Cardiac muscle cell (in vitro differentiated cells and primary cell): ENCODE measurements around the gene THAP5. TPM values are rescaled to one million over a fixed set of nuclear protein-coding genes. Genes with fewer than 3 reads are reported as not detected.
"Not testable (repeated sequence)": the region's sequence is repeated elsewhere in the genome, so short reads cannot be mapped to it uniquely, and the experiment has no call there.

Source experiments
- DNase-seq, 2 donors: peaks; one replicate each; pipeline versions ENCODE4 v3.0.0 to v3.0.0-alpha.2; 2010 to 2017; ENCODE audit warnings: low read depth in 1 of 2, low spot score in 1 of 2
- H3K27ac ChIP-seq: fragments of 200-600 bp; sonication (generic); 2 replicates; pipeline ENCODE4 v1.5.1; 2016
- H3K27me3 ChIP-seq: fragments of 200-600 bp; sonication (generic); 2 replicates; pipeline ENCODE4 v1.6.0; 2016; ENCODE audit warnings: control low read depth
- H3K36me3 ChIP-seq: fragments of 200-600 bp; sonication (generic); 2 replicates; pipeline ENCODE4 v1.5.1; 2016; ENCODE audit warnings: control low read depth
- H3K4me1 ChIP-seq: fragments of 200-600 bp; sonication (generic); 2 replicates; pipeline ENCODE4 v1.8.1; 2017; ENCODE audit warnings: low read depth, mild to moderate bottlenecking, mixed run types
- H3K4me3 ChIP-seq: fragments of 200-600 bp; sonication (generic); 2 replicates; pipeline ENCODE4 v1.5.1; 2016; ENCODE audit warnings: mild to moderate bottlenecking
- H3K9me3 ChIP-seq: fragments of 200-600 bp; sonication (generic); 2 replicates; pipeline ENCODE4 v1.5.1; 2017; ENCODE audit warnings: low read depth, mild to moderate bottlenecking, control low read depth
- CTCF ChIP-seq: IDR thresholded peaks from 2 replicates; pipeline ENCODE4 v1.5.1; 2012; ENCODE audit warnings: low read depth, mild to moderate bottlenecking, low read length
- polyA plus RNA-seq: library from polyadenylated mRNA; unstranded; fragments of >200 nt; fragmentation: Nextera tagmentation; extraction: Ambion mirVana; gene quantifications from 2 replicates; pipeline ENCODE4 v1.2.1, GENCODE V29; 2016
- total RNA-seq: library from RNA; depleted of rRNA; stranded (reverse); fragments of >200 nt; gene quantifications from 2 replicates; pipeline ENCODE4 v1.2.3, GENCODE V29; 2016

THAP5 gene
- total and polyA plus RNA-seq, 2 experiments from 2014 or later, result 20.2 to 24.1 TPM

- no peak for DNase-seq
- H3K27me3 ChIP-seq, result no peaks in the 10 kb centered on the region
- no peak overlapping the region for H3K4me3 ChIP-seq
- H3K9me3 ChIP-seq, result peaks cover 5% of the 10 kb centered on the region
- no peaks in the 10 kb centered on the region for H3K4me1 ChIP-seq
- peaks cover 5% of the 10 kb centered on the region for H3K36me3 ChIP-seq
- no peak for TF ChIP-seq CTCF
- no peak overlapping the region for H3K27ac ChIP-seq
These were observed 8.4 kb downstream of the THAP5 start for GRCh38 chr7:108561047-108561619.

GRCh38 chr7:108559253-108559652 is 10.3 kb downstream of the THAP5 start:
- DNase-seq, result no peak
- Histone ChIP-seq H3K36me3 (peaks cover 1% of the 10 kb centered on the region), H3K27me3 (no peaks in the 10 kb centered on the region), H3K27ac (no peak overlapping the region), H3K4me1 (no peaks in the 10 kb centered on the region), H3K4me3 (no peak overlapping the region), H3K9me3 (peaks cover 5% of the 10 kb centered on the region)
- TF ChIP-seq CTCF, result no peak

- H3K36me3 ChIP-seq, result no peaks in the 10 kb centered on the region
- TF ChIP-seq CTCF, result no peak
- H3K9me3 ChIP-seq, result peaks cover 5% of the 10 kb centered on the region
- no peak overlapping the region for H3K27ac ChIP-seq
- no peak for DNase-seq
- no peak overlapping the region for H3K4me3 ChIP-seq
- H3K4me1 ChIP-seq, result no peaks in the 10 kb centered on the region
- H3K27me3 ChIP-seq, result no peaks in the 10 kb centered on the region
These were observed 11.9 kb downstream of the THAP5 start for GRCh38 chr7:108557617-108558016.

- H3K9me3 ChIP-seq, result peaks cover 5% of the 10 kb centered on the region
- no peaks in the 10 kb centered on the region for H3K4me1 ChIP-seq
- H3K4me3 ChIP-seq, result no peak overlapping the region
- no peak overlapping the region for H3K27ac ChIP-seq
- no peaks in the 10 kb centered on the region for H3K36me3 ChIP-seq
- no peaks in the 10 kb centered on the region for H3K27me3 ChIP-seq
- no peak for DNase-seq
- no peak for TF ChIP-seq CTCF
These were observed 12.3 kb downstream of the THAP5 start for GRCh38 chr7:108557191-108557590.

GRCh38 chr7:108556665-108557064 is 12.8 kb downstream of the THAP5 start:
- H3K36me3 ChIP-seq, DNase-seq, H3K27ac ChIP-seq, H3K4me3 ChIP-seq, H3K4me1 ChIP-seq, H3K27me3 ChIP-seq, H3K9me3 ChIP-seq: not testable (repeated sequence)

- H3K27me3 ChIP-seq, H3K4me1 ChIP-seq, H3K27ac ChIP-seq, H3K36me3 ChIP-seq, H3K4me3 ChIP-seq, DNase-seq, H3K9me3 ChIP-seq: not testable (repeated sequence)
These were observed 21.2 kb downstream of the THAP5 start for GRCh38 chr7:108548141-108548896.
